ENCODE measurements around the gene CMTM8. TPM values are rescaled to one million over a fixed set of nuclear protein-coding genes. Genes with fewer than 3 reads are reported as not detected.

CMTM8 gene
- total RNA-seq, 4 donors from 2014 or later: 1.4 to 4.1 (median 2.9) TPM

DNA sequence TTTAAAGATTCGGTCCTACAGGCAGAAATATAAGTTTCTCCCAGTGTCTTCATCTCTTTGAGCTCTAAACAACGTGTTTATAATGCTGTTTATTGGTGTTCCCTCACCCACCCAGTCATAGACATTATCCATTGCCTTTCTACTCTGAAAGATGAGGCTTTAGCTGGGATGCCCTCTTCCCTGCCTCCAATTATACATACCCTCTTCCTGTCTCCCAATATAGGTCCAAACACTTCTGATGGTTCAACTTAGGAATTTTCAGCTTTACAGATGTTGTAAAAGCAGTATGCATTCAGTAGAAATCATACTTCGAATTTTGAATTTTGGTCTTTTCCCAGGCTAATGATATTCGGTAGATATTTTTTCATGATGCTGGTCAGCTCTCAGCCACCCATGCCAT, 2.6 kb downstream of the CMTM8 start:
- Histone ChIP-seq H3K27me3 (peaks cover 7 to 31% (median 8%) of the 10 kb centered on the region in 3 donors), H3K4me3 (no peak overlapping the region), H3K36me3 (no peaks in the 10 kb centered on the region), H3K4me1 (peaks cover 0 to 5% of the 10 kb centered on the region in 2 donors), H3K9me3 (no peaks in the 10 kb centered on the region), H3K27ac (no peak overlapping the region)
- in situ Hi-C loops (cut with MboI; ENCODE audit: low sequenced_read_pairs in 4 of 4): no loop called here
- ATAC-seq (no peak), DNase-seq (no peak)
- intact Hi-C loops (cut with DNase I; ENCODE audit: low total_unique reads): no loop called here
- TF ChIP-seq, protein P1, sequence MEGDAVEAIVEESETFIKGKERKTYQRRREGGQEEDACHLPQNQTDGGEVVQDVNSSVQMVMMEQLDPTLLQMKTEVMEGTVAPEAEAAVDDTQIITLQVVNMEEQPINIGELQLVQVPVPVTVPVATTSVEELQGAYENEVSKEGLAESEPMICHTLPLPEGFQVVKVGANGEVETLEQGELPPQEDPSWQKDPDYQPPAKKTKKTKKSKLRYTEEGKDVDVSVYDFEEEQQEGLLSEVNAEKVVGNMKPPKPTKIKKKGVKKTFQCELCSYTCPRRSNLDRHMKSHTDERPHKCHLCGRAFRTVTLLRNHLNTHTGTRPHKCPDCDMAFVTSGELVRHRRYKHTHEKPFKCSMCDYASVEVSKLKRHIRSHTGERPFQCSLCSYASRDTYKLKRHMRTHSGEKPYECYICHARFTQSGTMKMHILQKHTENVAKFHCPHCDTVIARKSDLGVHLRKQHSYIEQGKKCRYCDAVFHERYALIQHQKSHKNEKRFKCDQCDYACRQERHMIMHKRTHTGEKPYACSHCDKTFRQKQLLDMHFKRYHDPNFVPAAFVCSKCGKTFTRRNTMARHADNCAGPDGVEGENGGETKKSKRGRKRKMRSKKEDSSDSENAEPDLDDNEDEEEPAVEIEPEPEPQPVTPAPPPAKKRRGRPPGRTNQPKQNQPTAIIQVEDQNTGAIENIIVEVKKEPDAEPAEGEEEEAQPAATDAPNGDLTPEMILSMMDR (IDR thresholded peaks at IDR 0.05 in 4 of 5, conservative IDR thresholded peaks at IDR 0.05 in 1 of 5): no peak
- no peak for TF ChIP-seq POLR2A (IDR thresholded peaks at IDR 0.05)

DNA sequence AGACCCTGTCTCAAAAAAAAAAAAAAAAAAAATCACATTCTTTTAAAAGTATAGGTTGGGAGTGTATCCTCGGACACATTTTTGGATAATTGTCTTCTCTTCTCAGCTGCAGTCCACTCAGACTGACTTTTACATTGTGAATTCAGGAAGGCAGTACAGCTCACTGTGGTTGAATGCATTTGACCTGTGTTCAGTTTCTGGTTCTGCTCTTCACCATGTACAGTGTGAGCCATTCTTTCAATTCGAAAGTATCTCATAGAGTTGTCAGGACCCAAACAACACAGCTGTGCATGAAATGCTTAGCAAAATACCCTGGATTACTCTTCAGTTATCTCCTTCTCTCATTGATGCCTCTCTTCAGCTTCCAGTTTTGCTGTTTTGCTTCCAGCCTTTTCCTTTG, 5.0 kb downstream of the CMTM8 start:
- TF ChIP-seq POLR2A (IDR thresholded peaks at IDR 0.05): no peak
- TF ChIP-seq, protein P1 (IDR thresholded peaks at IDR 0.05 in 4 of 5, conservative IDR thresholded peaks at IDR 0.05 in 1 of 5): no peak
- Histone ChIP-seq H3K4me1 (peaks cover 0 to 5% of the 10 kb centered on the region in 2 donors), H3K36me3 (no peaks in the 10 kb centered on the region), H3K27me3 (peaks cover 0 to 18% (median 8%) of the 10 kb centered on the region in 3 donors), H3K4me3 (no peak overlapping the region), H3K9me3 (no peaks in the 10 kb centered on the region), H3K27ac (no peak overlapping the region)
- ATAC-seq (no peak), DNase-seq (no peak)
- intact Hi-C loops (cut with DNase I; ENCODE audit: low total_unique reads): no loop called here
- in situ Hi-C loops (cut with MboI; ENCODE audit: low sequenced_read_pairs in 4 of 4): no loop called here

DNA sequence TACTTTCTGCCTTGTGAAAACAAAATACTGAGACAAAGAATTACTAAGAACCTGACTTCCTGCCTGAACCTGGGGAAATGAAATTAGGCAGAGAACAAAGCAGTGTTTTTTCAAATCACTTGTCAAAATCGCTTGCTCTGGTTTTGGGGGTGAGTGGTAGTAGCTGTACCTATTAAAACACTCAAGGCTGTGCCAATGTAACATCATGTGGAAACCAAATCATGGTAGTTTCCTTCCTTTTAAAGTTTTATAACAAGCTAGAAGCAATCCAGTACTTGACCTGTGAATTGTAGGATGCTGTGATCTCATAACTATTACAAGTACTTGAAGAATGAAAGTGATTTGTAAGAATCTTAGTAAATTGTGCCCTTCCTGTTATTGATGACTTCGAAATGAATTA, 6.7 kb downstream of the CMTM8 start:
- Histone ChIP-seq H3K27ac (no peak overlapping the region), H3K4me1 (no peaks in the 10 kb centered on the region), H3K9me3 (no peaks in the 10 kb centered on the region), H3K36me3 (no peaks in the 10 kb centered on the region), H3K4me3 (no peak overlapping the region), H3K27me3 (peaks cover 0 to 8% (median 0%) of the 10 kb centered on the region in 3 donors)
- ATAC-seq (no peak), DNase-seq (no peak)
- TF ChIP-seq, protein P1 (IDR thresholded peaks at IDR 0.05 in 4 of 5, conservative IDR thresholded peaks at IDR 0.05 in 1 of 5): no peak
- no peak for TF ChIP-seq POLR2A (IDR thresholded peaks at IDR 0.05)
- in situ Hi-C loops (cut with MboI; ENCODE audit: low sequenced_read_pairs in 4 of 4): no loop called here
- intact Hi-C loops (cut with DNase I; ENCODE audit: low total_unique reads): no loop called here

DNA sequence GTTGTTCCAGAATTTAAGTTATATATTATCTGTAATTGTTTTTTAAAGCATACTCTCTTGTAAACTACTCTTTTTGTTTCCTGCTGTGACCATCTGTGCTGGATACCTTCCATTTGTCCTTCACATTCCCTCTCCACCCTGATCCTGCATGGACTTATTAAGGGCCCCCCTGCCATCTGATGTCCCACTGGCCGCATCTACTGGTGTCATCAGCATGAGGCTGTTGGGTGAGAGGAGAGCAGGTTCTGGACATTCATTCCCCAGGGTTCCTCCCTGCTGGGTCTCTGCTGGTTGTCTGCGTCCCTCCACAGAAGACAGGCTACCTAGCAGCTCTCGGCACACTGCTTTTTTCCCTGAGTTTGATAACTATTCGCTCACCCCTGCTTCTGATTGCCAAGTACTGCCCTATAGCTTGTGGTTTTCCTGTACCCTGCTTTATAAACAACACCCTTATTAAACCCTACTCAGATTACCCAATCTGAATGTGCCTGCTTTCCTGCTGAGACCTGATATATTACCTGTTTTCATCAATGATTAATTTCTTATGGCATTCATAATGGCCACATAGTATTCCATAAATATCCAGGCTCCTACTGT, 7.7 kb downstream of the CMTM8 start:
- H3K9me3 ChIP-seq: no peaks in the 10 kb centered on the region
- no peak overlapping the region for H3K4me3 ChIP-seq
- no peak overlapping the region for H3K27ac ChIP-seq
- ATAC-seq: no peak
- in situ Hi-C loops (cut with MboI; ENCODE audit: low sequenced_read_pairs in 4 of 4): no loop called here
- no peaks in the 10 kb centered on the region for H3K36me3 ChIP-seq
- DNase-seq: no peak
- no peaks in the 10 kb centered on the region for H3K27me3 ChIP-seq
- no peak for TF ChIP-seq POLR2A (IDR thresholded peaks at IDR 0.05)
- TF ChIP-seq, protein P1 (IDR thresholded peaks at IDR 0.05 in 4 of 5, conservative IDR thresholded peaks at IDR 0.05 in 1 of 5): no peak
- H3K4me1 ChIP-seq: no peaks in the 10 kb centered on the region
- intact Hi-C loops (cut with DNase I; ENCODE audit: low total_unique reads): no loop called here
